HepG2 (cell line): ENCODE data around the gene NPAS2. TPM values are rescaled to one million over a fixed set of nuclear protein-coding genes. Genes with fewer than 3 reads are reported as not detected.

ENCODE experiments used
- ATAC-seq: fragments of 200-7000 bp; cut with Tn5 transposase; 3 replicates; pipeline ENCODE4 v1.9.1; 2020; ENCODE audit warnings: mild to moderate bottlenecking, moderate library complexity
- BruUV-seq: library from RNA; stranded (reverse); fragments of 400-500 nt; replicated peaks from 2 replicates; lab custom pipeline; 2021; lab: Mats Ljungman, UMichigan
- CTCF ChIA-PET: fragments of 300-600 bp; formaldehyde crosslinking; extraction: SDS; loops from one replicate; lab custom pipeline; 2021; ENCODE audit warnings: low total read pairs, inconsistent platforms, low intra/inter-chr PET ratio; lab: Yijun Ruan, JAX
- POLR2A ChIA-PET: fragments of 350-600 bp; sonication (Branson Sonifier 250); formaldehyde crosslinking; loops from one replicate; lab custom pipeline; 2020; ENCODE audit warnings: antibody characterized with exemption, inconsistent platforms; lab: Yijun Ruan, JAX
- DNase-seq: peaks from one replicate; pipeline ENCODE4 v3.0.0-alpha.2; 2015; ENCODE audit warnings: low spot score
- FAIRE-seq: peaks from 3 replicates; lab custom pipeline; 2011; peaks lifted over from hg19 to GRCh38; lab: Jason Lieb, UNC
- H2AFZ ChIP-seq: one replicate; pipeline ENCODE4 v1.6.1; 2011; ENCODE audit warnings: low read length, inconsistent platforms
- H3K27ac ChIP-seq: fragments of 300-600 bp; 3 replicates; pipeline ENCODE4 v1.8.0; 2011; ENCODE audit warnings: mixed run types, mild to moderate bottlenecking, mixed read lengths, low read length, inconsistent platforms; ENCODE audit not compliant: insufficient read depth; ENCODE audit errors: extremely low read length
- H3K27me3 ChIP-seq, 2 experiments: fragments of 200-600 bp in 1 of 2; 2 replicates in 1 of 2; 3 replicates in 1 of 2; pipeline versions ENCODE4 v1.6.0 to v1.8.0; 2011; ENCODE audit warnings: low read length in 2 of 2, mild to moderate bottlenecking in 2 of 2, moderate library complexity in 2 of 2, inconsistent platforms in 1 of 2; ENCODE audit not compliant: insufficient read depth in 2 of 2, control insufficient read depth in 1 of 2
- H3K36me3 ChIP-seq, 2 experiments: fragments of 200-600 bp in 1 of 2; replicated peaks in 1 of 2; 2 replicates in 1 of 2; 3 replicates in 1 of 2; pipeline versions ENCODE4 v1.5.1 to v1.8.0; 2011; ENCODE audit warnings: low read length in 2 of 2, inconsistent platforms in 1 of 2; ENCODE audit not compliant: insufficient read depth in 2 of 2, control insufficient read depth in 1 of 2
- H3K4me1 ChIP-seq: 2 replicates; pipeline ENCODE4 v1.5.1; 2012; ENCODE audit warnings: low read length, inconsistent platforms; ENCODE audit not compliant: insufficient read depth
- H3K4me2 ChIP-seq: 2 replicates; pipeline ENCODE4 v1.6.0; 2011; ENCODE audit warnings: low read depth, low read length, inconsistent platforms
- H3K4me3 ChIP-seq, 3 experiments: fragments of 200-600 bp in 1 of 3; sonication (generic), shearing (Covaris generic) in 1 of 3; replicated peaks in 1 of 3; 2 replicates each; pipeline ENCODE4 v1.5.1; 2011 to 2016; ENCODE audit warnings: low read length in 3 of 3, inconsistent platforms in 2 of 3, low read depth in 2 of 3, mild to moderate bottlenecking in 2 of 3, control low read depth in 1 of 3, mixed read lengths in 1 of 3; ENCODE audit not compliant: insufficient read depth in 1 of 3
- H3K79me2 ChIP-seq: one replicate; pipeline ENCODE4 v1.6.1; 2011; ENCODE audit warnings: low read length, inconsistent platforms; ENCODE audit not compliant: insufficient read depth
- H3K9ac ChIP-seq: 2 replicates; pipeline ENCODE4 v1.6.0; 2011; ENCODE audit warnings: mild to moderate bottlenecking, low read depth, low read length, inconsistent platforms; ENCODE audit not compliant: insufficient read depth
- H3K9me3 ChIP-seq: 2 replicates; pipeline ENCODE4 v1.5.1; 2012; ENCODE audit warnings: mild to moderate bottlenecking, low read length
- H4K20me1 ChIP-seq: 2 replicates; pipeline ENCODE4 v1.6.0; 2011; ENCODE audit warnings: inconsistent platforms, mild to moderate bottlenecking, low read length, moderate library complexity; ENCODE audit not compliant: insufficient read depth
- FOXC1 ChIP-seq: sonication (generic); formaldehyde crosslinking; IDR thresholded peaks from 2 replicates; pipeline ENCODE4 v1.8.0; 2022; ENCODE audit warnings: mild to moderate bottlenecking, missing genetic modification reagents, borderline replicate concordance
- GPBP1L1 ChIP-seq: sonication (generic); formaldehyde crosslinking; IDR thresholded peaks from 2 replicates; pipeline ENCODE4 v1.5.0; 2020; ENCODE audit warnings: mild to moderate bottlenecking, missing genetic modification reagents
- HDAC6 ChIP-seq: fragments of 200-600 bp; sonication (generic); IDR thresholded peaks from 2 replicates; pipeline ENCODE4 v1.7.0; 2017; ENCODE audit warnings: mild to moderate bottlenecking, antibody characterized with exemption, low read length, low read depth
- IRF9 ChIP-seq: sonication (generic); formaldehyde crosslinking; IDR thresholded peaks from 2 replicates; pipeline ENCODE4 v1.8.0; 2022; ENCODE audit warnings: missing genetic modification reagents, mild to moderate bottlenecking, borderline replicate concordance
- ISL2 ChIP-seq: sonication (generic); formaldehyde crosslinking; IDR thresholded peaks from 2 replicates; pipeline ENCODE4 v1.5.0; 2020; ENCODE audit warnings: missing genetic modification reagents
- MEF2D ChIP-seq: sonication (generic); formaldehyde crosslinking; IDR thresholded peaks from 2 replicates; pipeline ENCODE4 v1.5.1; 2020; ENCODE audit warnings: mild to moderate bottlenecking, missing genetic modification reagents
- MYPOP ChIP-seq: sonication (generic); formaldehyde crosslinking; IDR thresholded peaks from 2 replicates; pipeline ENCODE4 v1.8.1; 2023; ENCODE audit warnings: mild to moderate bottlenecking, moderate library complexity, missing genetic modification reagents
- PRDM15 ChIP-seq: sonication (generic); formaldehyde crosslinking; IDR thresholded peaks from 2 replicates; pipeline ENCODE4 v1.4.0; 2020; ENCODE audit warnings: missing genetic modification reagents
- PREB ChIP-seq: sonication (generic); formaldehyde crosslinking; IDR thresholded peaks from 2 replicates; pipeline ENCODE4 v1.4.0; 2020; ENCODE audit warnings: missing genetic modification reagents
- RBM39 ChIP-seq: fragments of 200-400 bp; formaldehyde crosslinking; IDR thresholded peaks from one replicate; pipeline ENCODE4 v1.6.1; 2018; ENCODE audit warnings: antibody characterized with exemption, mild to moderate bottlenecking, low read depth, low read length; ENCODE audit not compliant: poor library complexity, severe bottlenecking
- RORA ChIP-seq: sonication (generic); formaldehyde crosslinking; IDR thresholded peaks from 2 replicates; pipeline ENCODE4 v1.5.0; 2020; ENCODE audit warnings: mild to moderate bottlenecking, missing genetic modification reagents, moderate library complexity
- ZNF143 ChIP-seq: sonication (generic); formaldehyde crosslinking; IDR thresholded peaks from 2 replicates; pipeline ENCODE4 v1.4.0; 2020; ENCODE audit warnings: missing genetic modification reagents
- ZNF737 ChIP-seq: sonication (generic); formaldehyde crosslinking; IDR thresholded peaks from 2 replicates; pipeline ENCODE4 v1.5.0; 2020; ENCODE audit warnings: missing genetic modification reagents, mild to moderate bottlenecking, borderline replicate concordance
- WGBS: methylation state at CpG from one replicate; pipeline ENCODE4 v1.1.6; 2017; ENCODE audit warnings: low lambda C conversion rate; 5-methylcytosine and 5-hydroxymethylcytosine counted together
- in situ Hi-C: cut with HindIII; loops from 2 replicates; pipeline ENCODE4 v1.10.0; 2017; ENCODE audit warnings: low pct_unique_long_range_greater_than_20kb; ENCODE audit not compliant: extremely low pct_ligation_motif_present
- intact Hi-C: fragments of 100-400 bp; cut with micrococcal nuclease; formaldehyde crosslinking; loops from one replicate; pipeline ENCODE4 v1.10.0; 2022; ENCODE audit not compliant: unreplicated experiment
- polyA plus RNA-seq, 8 experiments: library from polyadenylated mRNA; depleted of rRNA in 3 of 8; stranded (reverse) in 7 of 8; unstranded in 1 of 8; fragments of >200 nt; fragmentation: Illumina TruSeq in 4 of 8; extraction: Trizol in 4 of 8; gene quantifications; 2 replicates each; pipeline versions ENCODE4 v1.2.1 to v1.2.3, GENCODE V29; 2011 to 2016; ENCODE audit warnings: low read depth in 4 of 8, missing spikeins in 1 of 8, mixed read lengths in 1 of 8; ENCODE audit not compliant: insufficient read depth in 1 of 8
- total RNA-seq, 5 experiments: library from RNA; depleted of rRNA; stranded (reverse); fragments of >200 nt; fragmentation: Illumina TruSeq; extraction: Trizol; gene quantifications; 2 replicates each; pipeline ENCODE4 v1.2.3, GENCODE V29; 2016; ENCODE audit warnings: low read depth in 1 of 5

NPAS2 gene
- total and polyA plus RNA-seq, 2 of the 13 experiments (the other 11 are each of a cell fraction or from before 2014, with no cell fraction given) = 14.8 to 37.5 TPM

- ATAC-seq (no peak), FAIRE-seq (no peak), DNase-seq (no peak)
- in situ Hi-C loops (no loop called here), intact Hi-C loops (no loop called here)
- Histone ChIP-seq H3K4me2 (no peak overlapping the region), H3K27ac (no peak overlapping the region), H3K4me3 (no peak overlapping the region), H3K36me3 (peaks cover 13 to 57% of the 10 kb centered on the region in 2 experiments), H3K9ac (no peak overlapping the region), H3K9me3 (no peaks in the 10 kb centered on the region), H3K27me3 (no peaks in the 10 kb centered on the region), H2AFZ (no peak overlapping the region), H3K4me1 (no peaks in the 10 kb centered on the region), H4K20me1 (no peaks in the 10 kb centered on the region), H3K79me2 (no peaks in the 10 kb centered on the region)
- CTCF ChIA-PET = no interaction called here
- POLR2A ChIA-PET = no interaction called here
- no TSS peak for BruUV-seq
- WGBS = 88% methylated on average over 16 of the region's 16 CpGs
- TF ChIP-seq MYPOP (CRISPR knock-in tag) = no peak
- no peak for TF ChIP-seq PREB (CRISPR knock-in tag)
- TF ChIP-seq IRF9 = no peak
- TF ChIP-seq PRDM15 (CRISPR knock-in tag) = no peak
- no peak for TF ChIP-seq GPBP1L1 (CRISPR knock-in tag)
- TF ChIP-seq ISL2 = no peak
- TF ChIP-seq HDAC6 = no peak
- no peak for TF ChIP-seq RBM39
- no peak for TF ChIP-seq MEF2D
- no peak for TF ChIP-seq FOXC1
- no peak for TF ChIP-seq RORA
- TF ChIP-seq ZNF737 (CRISPR knock-in tag) = no peak
- no peak for TF ChIP-seq ZNF143 (CRISPR knock-in tag)
These were observed 129.2 kb downstream of the NPAS2 start for GRCh38 chr2:100948942-100949811.
